SIG-M5 (cell line): ENCODE data around the gene WRNIP1.
A peak's percentile ranks its signal among the peaks of the same experiment; 100 is the strongest.
"Not testable (repeated sequence)": the region's sequence is repeated elsewhere in the genome, so short reads cannot be mapped to it uniquely, and the experiment has no call there.

Experiments used
- DNase-seq: peaks from one replicate; lab custom pipeline; 2025; lab: John Stamatoyannopoulos, UW

WRNIP1 gene

DNA sequence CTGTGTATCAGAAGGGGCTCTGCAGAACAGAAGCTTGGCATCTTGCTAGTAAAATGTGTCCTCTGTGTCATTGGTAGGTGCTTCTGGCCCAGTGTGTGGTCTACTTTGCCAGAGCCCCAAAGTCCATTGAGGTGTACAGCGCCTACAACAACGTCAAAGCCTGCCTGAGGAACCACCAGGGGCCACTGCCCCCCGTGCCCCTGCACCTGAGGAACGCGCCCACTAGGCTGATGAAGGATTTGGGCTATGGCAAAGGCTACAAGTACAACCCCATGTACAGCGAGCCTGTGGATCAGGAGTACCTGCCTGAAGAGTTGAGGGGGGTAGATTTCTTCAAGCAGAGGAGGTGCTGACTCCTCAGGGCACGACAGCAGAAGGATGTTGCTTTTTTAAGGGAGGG, 19.7 kb downstream of the WRNIP1 start:
- no peak for DNase-seq

DNA sequence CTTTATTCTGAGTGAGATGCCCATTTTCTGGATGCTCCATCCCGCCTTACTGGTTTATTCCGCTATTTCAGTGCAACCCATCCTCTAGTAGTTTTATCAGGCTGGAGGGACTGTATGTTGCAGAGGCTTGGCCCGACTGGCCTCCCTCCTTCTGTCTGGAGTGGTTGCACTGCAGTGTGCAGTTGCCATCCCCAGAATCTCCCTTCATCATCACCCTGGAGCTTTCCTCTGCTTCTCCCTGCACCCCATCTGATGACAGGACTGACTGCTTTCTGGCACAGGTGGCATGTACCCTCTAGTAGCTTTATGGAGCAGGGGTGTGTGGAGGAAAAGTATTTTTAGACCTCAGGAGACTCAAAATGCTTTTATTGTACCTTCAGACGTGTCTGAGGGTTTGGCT, 21.1 kb downstream of the WRNIP1 start:
- no peak for DNase-seq

GRCh38 chr6:2790588-2791449, 25.6 kb downstream of the WRNIP1 start:
- peak; percentile 6 for DNase-seq

DNA sequence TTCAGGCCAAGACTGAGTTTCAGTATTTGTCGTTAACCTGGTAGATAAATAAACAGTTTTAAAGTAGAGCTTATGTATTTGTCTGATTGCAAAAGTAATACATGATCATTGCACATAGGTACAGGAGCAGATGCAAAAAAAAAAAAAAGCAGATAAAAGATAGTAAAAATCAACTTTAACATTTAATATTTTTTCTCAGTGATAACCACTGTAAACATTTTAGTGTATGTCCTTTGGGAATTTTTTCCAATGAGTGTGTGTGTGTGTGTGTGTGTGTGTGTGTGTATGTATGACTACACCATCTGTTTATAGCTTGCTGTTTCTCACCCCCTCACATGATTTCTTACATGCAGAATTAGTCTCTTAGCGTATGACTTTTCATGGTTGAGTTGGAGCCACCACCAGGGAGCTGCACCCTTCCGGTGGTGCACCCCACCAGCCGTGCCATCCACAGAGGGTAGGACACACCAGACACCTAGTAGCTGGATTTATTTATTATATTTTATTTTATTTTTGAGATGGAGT, 26.3 kb downstream of the WRNIP1 start:
- no peak for DNase-seq

DNA sequence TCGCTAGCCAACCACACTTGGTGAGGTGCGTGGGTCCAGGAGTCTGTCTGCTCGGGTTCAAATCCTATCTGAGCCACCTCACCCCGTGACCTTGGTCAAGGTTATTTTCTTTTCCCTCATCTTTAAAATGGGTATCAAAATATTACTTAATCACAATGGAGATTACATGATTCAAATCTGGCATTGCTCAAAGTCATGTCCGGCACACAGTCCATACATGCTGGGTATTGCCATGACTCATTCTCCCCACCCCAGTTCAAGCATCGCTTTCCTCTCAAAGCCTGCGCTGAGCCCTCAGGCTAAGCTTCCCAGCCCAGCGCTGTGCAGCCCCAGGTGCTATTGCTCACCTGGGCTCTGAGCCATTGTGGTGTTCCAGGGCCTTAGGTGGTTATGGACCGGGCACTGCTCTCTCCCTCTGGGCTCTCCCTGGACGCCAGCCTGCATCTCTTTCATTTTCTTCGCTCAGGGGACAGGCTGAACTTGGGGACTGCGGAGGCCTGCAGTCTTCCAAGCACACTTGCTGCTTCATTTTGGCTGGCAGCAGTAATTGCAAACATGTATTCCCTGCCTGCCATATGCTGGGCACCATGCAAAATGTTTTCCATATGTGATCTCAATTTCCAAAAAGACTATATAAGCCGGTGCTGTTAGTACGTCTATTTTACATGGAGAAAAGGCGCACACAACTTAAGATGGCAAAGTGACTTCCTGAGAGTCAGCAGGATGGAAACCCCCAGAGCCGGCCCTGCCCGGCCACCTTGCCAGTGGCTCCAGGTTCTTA, 27.3 kb downstream of the WRNIP1 start:
- DNase-seq = no peak

DNA sequence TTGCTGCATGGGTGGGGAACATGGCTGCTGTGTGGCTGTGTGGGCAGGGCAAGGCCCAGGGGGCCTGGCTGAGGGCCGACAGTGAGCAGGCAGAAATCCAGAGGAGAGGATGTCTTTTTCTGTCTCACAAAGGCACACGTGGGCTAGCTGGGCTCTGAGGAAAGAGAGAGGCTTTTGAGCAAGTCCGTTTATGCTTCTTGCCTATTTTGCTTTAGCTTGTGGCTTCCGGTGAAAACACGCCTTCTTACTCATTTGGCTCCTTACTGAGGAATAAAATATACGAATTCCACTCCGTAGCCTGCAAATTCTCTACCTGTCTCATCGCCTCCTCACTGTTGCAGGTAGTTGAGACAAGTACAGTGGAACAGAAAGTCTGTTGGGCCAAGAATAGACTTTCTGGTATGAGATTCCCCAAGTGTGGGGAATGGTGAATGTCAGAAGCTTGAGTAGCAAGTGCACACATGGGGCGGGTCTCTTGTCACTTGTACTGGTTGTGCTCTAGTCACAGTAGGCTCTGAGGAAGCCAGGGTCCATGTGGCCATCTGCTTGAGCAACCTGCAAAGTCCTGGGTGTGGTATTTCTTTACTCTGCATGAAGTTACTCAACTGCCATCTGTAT, 28.4 kb downstream of the WRNIP1 start:
- peak; percentile 69 for DNase-seq

DNA sequence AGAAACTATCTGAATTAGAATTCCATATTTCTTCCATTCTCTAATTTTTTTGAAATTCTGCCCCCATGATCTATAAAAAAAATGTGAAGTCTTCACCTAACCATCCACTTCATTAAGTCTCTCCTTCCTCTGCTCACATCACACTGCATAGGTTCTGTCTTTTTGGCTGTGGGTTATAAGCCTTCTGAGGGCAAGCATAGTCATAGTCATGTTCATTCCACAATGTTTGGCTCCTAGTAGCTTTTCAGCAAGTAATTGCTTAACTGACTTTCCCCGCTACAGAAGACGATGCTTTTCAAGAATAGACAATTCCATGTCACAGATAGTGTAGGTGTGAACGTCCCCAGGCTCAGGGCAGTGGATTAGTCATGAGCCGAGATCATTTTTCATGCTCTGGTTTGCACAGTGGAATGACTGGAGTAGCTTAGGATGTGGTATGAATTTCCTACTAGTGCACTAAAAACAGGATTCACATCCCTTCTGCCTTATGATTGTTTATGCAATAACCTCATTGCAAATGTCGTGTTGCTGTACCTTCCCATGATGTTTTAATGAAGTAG, 29.1 kb downstream of the WRNIP1 start:
- no peak for DNase-seq

GRCh38 chr6:2795162-2795561, 30.0 kb downstream of the WRNIP1 start:
- no peak for DNase-seq

DNA sequence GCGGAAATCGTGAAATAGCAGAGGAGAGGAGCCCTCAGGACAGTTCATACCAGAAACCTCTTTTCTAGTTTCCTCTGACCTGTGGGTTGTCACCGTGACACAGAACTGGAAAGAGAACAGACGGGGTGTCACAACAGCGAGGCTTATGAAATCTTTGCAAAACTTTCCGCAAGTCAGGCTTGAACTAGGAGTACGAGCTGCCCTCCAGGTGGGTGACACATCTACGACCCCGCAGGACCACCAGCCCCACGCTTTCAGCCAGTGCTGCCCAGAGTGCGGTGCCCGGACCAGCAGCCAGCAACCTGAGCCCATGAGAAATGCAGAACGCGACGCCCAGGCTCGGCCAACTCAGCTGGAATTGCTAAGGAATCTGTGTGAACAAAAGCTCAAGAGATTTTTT, 30.8 kb downstream of the WRNIP1 start:
- DNase-seq = no peak

GRCh38 chr6:2796861-2797260, 31.7 kb downstream of the WRNIP1 start:
- no peak for DNase-seq

DNA sequence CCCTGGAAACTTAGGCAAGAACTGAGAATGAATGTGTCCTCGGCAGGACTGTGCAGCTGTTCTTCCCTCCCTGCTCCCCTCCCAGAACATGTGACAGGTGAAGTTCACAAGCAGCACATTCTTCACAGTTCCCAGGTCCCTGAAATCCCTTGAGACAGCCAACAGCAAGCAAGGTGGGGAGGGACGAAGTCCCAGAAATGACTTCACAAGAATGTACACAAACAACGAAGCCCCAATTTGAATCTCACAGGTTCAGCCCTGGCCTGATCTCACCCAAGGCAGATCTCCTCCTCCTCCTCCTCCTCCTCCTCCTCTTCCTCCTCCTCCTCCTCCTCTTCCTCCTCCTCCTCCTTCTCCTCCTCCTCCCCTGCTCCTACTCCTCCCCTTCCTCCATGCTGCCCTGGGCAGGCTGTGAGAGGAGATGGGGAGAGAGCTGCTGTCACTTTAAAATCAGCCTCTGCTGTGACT, 32.4 kb downstream of the WRNIP1 start:
- no peak for DNase-seq

- DNase-seq = no peak
Measured at GRCh38 chr6:2798586-2799134, 33.5 kb downstream of the WRNIP1 start.

DNA sequence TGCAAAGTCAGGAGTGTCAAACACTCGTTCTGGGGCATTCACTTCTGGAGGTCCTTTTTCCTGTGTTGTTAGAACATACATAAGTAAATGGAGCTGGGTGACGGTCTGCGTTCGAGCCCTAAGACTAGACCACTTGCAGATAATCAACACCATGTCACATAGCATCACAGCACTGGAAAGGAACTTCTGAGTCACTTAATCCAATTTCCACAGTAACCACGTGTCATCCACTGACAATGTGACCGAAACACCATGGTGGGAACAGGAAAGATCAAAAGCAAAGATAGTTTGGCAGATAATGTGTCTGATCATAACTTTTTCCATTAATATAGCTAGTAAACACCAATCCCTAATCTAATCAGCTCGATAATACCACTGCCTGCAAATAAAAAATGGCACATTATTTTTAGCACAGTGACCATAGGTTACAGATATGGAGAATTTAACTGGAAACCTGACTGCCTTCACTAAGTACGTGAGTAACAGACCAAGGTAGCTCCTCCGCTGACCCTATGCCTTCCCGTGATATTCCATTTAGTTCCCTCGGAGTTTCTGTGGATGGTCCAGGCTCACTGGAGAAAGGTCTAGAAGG, 34.8 kb downstream of the WRNIP1 start:
- no peak for DNase-seq

- DNase-seq = no peak
Measured at GRCh38 chr6:2800552-2801316, 35.5 kb downstream of the WRNIP1 start.

GRCh38 chr6:2801687-2802086, 36.5 kb downstream of the WRNIP1 start:
- not testable (repeated sequence) for DNase-seq

GRCh38 chr6:2802521-2803060, 37.4 kb downstream of the WRNIP1 start:
- no peak for DNase-seq

GRCh38 chr6:2803731-2804429, 38.7 kb downstream of the WRNIP1 start:
- DNase-seq = no peak

DNA sequence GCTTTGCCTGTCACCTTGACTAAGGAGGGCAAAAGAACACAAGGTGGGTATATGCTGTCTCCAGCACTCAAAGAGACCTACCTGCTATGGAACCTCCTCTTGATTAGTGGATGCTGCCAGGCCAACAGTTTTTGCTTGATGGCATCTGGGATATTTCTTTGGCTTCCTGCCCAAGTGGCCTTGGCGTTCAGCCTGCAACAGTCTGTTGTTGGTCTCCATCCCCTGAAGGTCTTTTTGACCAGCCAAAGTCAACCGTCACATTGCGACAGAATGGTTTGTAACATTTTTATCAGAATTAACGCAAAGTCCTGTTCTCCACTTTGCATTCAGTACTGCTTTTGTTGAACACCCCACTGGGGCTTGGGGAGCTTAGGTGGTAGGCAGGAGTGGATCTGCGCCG, 39.3 kb downstream of the WRNIP1 start:
- DNase-seq = no peak

DNA sequence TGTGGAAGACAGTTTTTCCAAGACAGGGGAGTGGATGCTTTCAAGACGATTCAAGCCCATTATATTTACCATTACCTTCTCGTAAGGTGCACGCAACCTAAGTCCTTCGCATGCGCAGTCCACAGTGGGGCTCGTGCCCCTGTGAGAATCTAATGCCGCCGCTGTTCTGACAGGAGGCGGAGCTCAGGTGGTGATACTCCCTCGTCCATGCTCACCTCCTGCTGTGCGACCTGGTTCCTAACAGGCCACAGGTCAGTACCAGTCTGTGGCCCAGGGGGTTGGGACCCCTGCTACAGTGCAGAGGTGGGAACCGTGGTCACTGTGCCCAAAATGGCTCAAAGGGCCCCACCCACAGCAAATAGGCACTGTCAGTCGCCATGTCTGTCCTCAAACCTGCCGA, 39.8 kb downstream of the WRNIP1 start:
- DNase-seq = no peak

GRCh38 chr6:2806644-2807043, 41.5 kb downstream of the WRNIP1 start:
- no peak for DNase-seq
